Left lung (tissue), 10 donors: ENCODE results near the gene PPY. TPM values are rescaled to one million over a fixed set of nuclear protein-coding genes. Genes with fewer than 3 reads are reported as not detected.

Experiments
- ATAC-seq: fragments of 200-7000 bp; cut with Tn5 transposase; one replicate; pipeline ENCODE4 v1.9.1; 2020; ENCODE audit warnings: moderate library complexity
- DNase-seq, 4 donors: peaks; one replicate each; pipeline ENCODE4 v3.0.0-alpha.2; 2013 to 2020
- H3K27ac ChIP-seq, 2 donors: fragments of 200-600 bp; sonication (generic) in 1 of 2; one replicate each; pipeline versions ENCODE4 v1.5.0 to v1.8.0; 2020 to 2021
- H3K27me3 ChIP-seq, 2 donors: fragments of 200-600 bp; sonication (generic) in 1 of 2; one replicate each; pipeline versions ENCODE4 v1.5.0 to v1.8.0; 2020 to 2021
- H3K36me3 ChIP-seq, 2 donors: fragments of 200-600 bp; sonication (generic) in 1 of 2; one replicate each; pipeline versions ENCODE4 v1.5.0 to v1.8.0; 2020 to 2021
- H3K4me1 ChIP-seq, 2 donors: fragments of 200-600 bp; one replicate each; pipeline ENCODE4 v1.8.0; 2021
- H3K4me3 ChIP-seq, 2 donors: fragments of 200-600 bp; sonication (generic) in 1 of 2; one replicate each; pipeline versions ENCODE4 v1.5.0 to v1.8.0; 2020 to 2021; ENCODE audit warnings: mild to moderate bottlenecking in 1 of 2
- H3K9me3 ChIP-seq, 2 donors: fragments of 200-600 bp; sonication (generic) in 1 of 2; one replicate each; pipeline versions ENCODE4 v1.5.0 to v1.8.0; 2020 to 2021
- intact Hi-C, 2 donors: fragments of 100-400 bp; cut with DNase I; formaldehyde crosslinking; loops; one replicate each; pipeline versions ENCODE4 v1.11.2 to v1.14.2; 2022
- polyA plus RNA-seq, 6 donors: library from polyadenylated mRNA; unstranded; fragments of 120-200 nt; gene quantifications; one replicate each; pipeline ENCODE4 v1.2.1, GENCODE V29; 2013; ENCODE audit not compliant: insufficient read length in 6 of 6
- total RNA-seq, 2 donors: library from RNA; stranded (reverse); fragmentation: NEBNext Ultra II Directional; extraction: Animal tissue kit (Norgen Biotek cat#: 25700); gene quantifications; one replicate each; pipeline ENCODE4 v1.2.1, GENCODE V29; 2021
- TF ChIP-seq, protein P1 (sequence below), 2 donors: fragments of 200-600 bp; sonication (generic) in 1 of 2; IDR thresholded peaks; one replicate each; pipeline versions ENCODE4 v1.5.0 to v1.8.0; 2021; ENCODE audit warnings: antibody characterized with exemption in 2 of 2
- donor health status: DM: no; HTN: yes; CAD: no.
- donor health status: DM: no; HTN: no; CAD: no.

Gene PPY
- total and polyA plus RNA-seq, 8 donors, result 0.36 to 4.9 (median 1.5) TPM; not detected in 2

DNA sequence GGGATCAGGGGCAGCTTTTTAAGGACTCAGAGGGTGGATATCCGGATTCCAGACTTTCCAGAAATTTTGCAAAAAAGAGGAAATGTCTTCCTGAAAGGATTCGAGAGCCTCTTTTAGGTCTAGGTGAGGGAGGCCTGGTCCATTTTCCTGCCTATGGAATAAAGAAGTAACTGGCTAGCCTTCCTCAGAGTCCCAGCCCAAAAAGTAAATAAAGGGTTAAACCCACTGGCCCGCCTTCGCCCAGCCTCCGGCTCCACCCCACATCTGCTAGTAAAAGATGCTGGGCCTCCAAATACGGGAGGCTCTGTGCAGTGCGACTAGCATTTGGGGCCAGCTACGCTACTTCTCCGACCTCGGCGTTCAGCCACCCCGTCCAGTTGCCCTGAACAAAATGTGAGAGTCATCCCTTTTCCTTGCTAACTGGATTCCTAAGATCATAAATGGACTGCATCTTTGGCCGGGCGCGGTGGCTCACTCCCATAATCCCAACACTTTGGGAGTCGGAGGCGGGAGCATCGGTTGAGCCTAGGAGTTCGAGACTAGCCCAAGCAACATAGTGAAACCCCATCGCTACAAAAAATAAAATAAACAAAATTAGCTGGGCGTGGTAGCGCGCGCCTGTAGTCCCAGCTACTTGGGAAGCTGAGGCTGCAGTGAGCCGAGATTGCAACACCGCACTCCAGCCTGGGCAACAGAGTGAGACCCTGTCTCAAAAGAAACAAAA, 34.1 kb downstream of the PPY start:
- H3K27ac ChIP-seq, result no peak overlapping the region
- ATAC-seq, result peak; percentile 64
- H3K4me1 ChIP-seq, result peaks cover 6 to 27% of the 10 kb centered on the region in 2 donors
- H3K27me3 ChIP-seq, result peaks cover 39 to 76% of the 10 kb centered on the region in 2 donors
- H3K36me3 ChIP-seq, result no peaks in the 10 kb centered on the region
- TF ChIP-seq, protein P1, sequence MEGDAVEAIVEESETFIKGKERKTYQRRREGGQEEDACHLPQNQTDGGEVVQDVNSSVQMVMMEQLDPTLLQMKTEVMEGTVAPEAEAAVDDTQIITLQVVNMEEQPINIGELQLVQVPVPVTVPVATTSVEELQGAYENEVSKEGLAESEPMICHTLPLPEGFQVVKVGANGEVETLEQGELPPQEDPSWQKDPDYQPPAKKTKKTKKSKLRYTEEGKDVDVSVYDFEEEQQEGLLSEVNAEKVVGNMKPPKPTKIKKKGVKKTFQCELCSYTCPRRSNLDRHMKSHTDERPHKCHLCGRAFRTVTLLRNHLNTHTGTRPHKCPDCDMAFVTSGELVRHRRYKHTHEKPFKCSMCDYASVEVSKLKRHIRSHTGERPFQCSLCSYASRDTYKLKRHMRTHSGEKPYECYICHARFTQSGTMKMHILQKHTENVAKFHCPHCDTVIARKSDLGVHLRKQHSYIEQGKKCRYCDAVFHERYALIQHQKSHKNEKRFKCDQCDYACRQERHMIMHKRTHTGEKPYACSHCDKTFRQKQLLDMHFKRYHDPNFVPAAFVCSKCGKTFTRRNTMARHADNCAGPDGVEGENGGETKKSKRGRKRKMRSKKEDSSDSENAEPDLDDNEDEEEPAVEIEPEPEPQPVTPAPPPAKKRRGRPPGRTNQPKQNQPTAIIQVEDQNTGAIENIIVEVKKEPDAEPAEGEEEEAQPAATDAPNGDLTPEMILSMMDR (IDR thresholded peaks at IDR 0.05), result no peak
- peak overlapping the region; percentile 31 to 34 for H3K4me3 ChIP-seq
- peak in 2 of 4 donors; percentile 57 to 70 for DNase-seq
- H3K9me3 ChIP-seq, result no peaks in the 10 kb centered on the region
- intact Hi-C loops, result no loop called here

GRCh38 chr17:43907425-43907981, 34.8 kb downstream of the PPY start, which contains the start of gene MPP2:
MPP2 (minus strand) TSS chr17:43907536; CDS start chr17:43904460, 3,076 bp downstream.
- H3K27ac ChIP-seq, result peak within 1 kb of the TSS in 1 of 2 donors; percentile 23
- H3K9me3 ChIP-seq, result no peaks in the 10 kb centered on the region
- DNase-seq (peak; percentile 67 to 85 (median 84)), ATAC-seq (peak; percentile 63)
- peaks cover 6 to 27% of the 10 kb centered on the region in 2 donors for H3K4me1 ChIP-seq
- peak within 1 kb of the TSS; percentile 31 to 34 for H3K4me3 ChIP-seq
- TF ChIP-seq, protein P1 (IDR thresholded peaks at IDR 0.05), result no peak
- intact Hi-C loops, result no loop called here
- no peaks in the 10 kb centered on the region for H3K36me3 ChIP-seq
- peaks cover 39 to 81% of the 10 kb centered on the region in 2 donors for H3K27me3 ChIP-seq

- no peak for DNase-seq
- peaks cover 39 to 85% of the 10 kb centered on the region in 2 donors for H3K27me3 ChIP-seq
Measured at GRCh38 chr17:43906951-43907424, 35.3 kb downstream of the PPY start.

DNA sequence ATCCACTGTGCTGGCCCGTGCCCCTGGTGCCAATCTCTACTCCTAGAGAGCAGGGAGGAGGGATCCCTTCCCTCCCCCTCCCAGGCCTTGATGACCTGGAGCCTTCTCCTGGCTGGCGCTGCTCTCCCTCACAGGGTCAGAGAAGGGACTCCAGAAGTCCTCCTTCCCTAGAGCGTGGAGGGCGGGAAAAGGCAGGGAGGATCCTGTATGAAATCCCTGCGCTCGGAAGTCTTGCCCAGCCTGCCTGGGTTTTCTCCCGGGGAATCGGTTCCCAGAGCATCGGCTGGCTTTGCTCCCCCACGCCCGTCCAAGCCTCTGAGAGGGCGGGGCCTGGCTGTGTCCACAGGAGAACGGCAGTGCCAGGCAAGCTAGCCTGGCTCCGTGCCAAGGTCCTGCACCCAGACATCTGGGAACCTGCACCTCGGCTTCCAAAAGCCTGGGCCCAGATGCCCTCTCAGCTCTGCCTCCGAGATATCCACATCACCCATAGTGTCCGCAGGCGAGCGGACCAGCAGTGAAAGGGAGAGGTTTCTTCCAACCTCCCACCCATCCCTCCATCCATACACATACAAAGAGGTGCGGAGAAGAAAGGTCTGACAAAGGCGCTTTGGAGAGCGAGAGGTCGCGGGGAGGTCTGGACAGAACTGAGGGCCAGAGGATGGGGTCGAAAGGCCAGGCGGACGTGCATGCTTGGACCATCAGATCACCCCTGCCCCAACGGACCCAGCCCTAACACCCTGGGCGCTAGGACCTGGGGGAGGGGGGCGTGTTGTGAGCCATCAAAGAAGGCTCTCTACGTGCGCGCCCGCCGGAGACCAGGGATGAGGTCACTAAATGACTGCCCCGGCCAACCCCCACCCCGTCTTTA, 36.1 kb downstream of the PPY start:
- peaks cover 6 to 27% of the 10 kb centered on the region in 2 donors for H3K4me1 ChIP-seq
- ATAC-seq (peak; percentile 51), DNase-seq (peak in 3 of 4 donors; percentile 36 to 72 (median 51))
- intact Hi-C loops, result no loop called here
- H3K27ac ChIP-seq, result no peak overlapping the region
- TF ChIP-seq, protein P1 (IDR thresholded peaks at IDR 0.05), result no peak
- H3K36me3 ChIP-seq, result no peaks in the 10 kb centered on the region
- H3K9me3 ChIP-seq, result no peaks in the 10 kb centered on the region
- H3K4me3 ChIP-seq, result peak overlapping the region; percentile 31 to 34
- H3K27me3 ChIP-seq, result peaks cover 39 to 92% of the 10 kb centered on the region in 2 donors

More at GRCh38 chr17:43906951-43907424, 35.3 kb downstream of the PPY start:
- Histone ChIP-seq H3K9me3 (no peaks in the 10 kb centered on the region), H3K4me3 (peak overlapping the region; percentile 31 to 34), H3K27ac (peak overlapping the region in 1 of 2 donors; percentile 23), H3K36me3 (no peaks in the 10 kb centered on the region), H3K4me1 (peaks cover 6 to 27% of the 10 kb centered on the region in 2 donors)
- intact Hi-C loops, result no loop called here
- peak; percentile 2 for ATAC-seq
- TF ChIP-seq, protein P1 (IDR thresholded peaks at IDR 0.05), result no peak
